GM23338 (cell line): ENCODE results near the gene PCDH1. TPM values are rescaled to one million over a fixed set of nuclear protein-coding genes. Genes with fewer than 3 reads are reported as not detected.

Source experiments
- ATAC-seq: fragments of 200-7000 bp; cut with Tn5 transposase; 3 replicates; pipeline ENCODE4 v1.9.1; 2020
- DNase-seq: peaks from one replicate; pipeline ENCODE4 v3.0.0-alpha.2; 2015; ENCODE audit warnings: low spot score
- H2AFZ ChIP-seq: fragments of 200-600 bp; sonication (generic); 2 replicates; pipeline ENCODE4 v1.8.0; 2016; ENCODE audit warnings: antibody characterized with exemption, mild to moderate bottlenecking, moderate library complexity
- H3F3A ChIP-seq: fragments of 200-600 bp; sonication (generic); replicated peaks from 2 replicates; pipeline ENCODE4 v1.8.0; 2017; ENCODE audit warnings: antibody characterized with exemption, mixed run types, low read depth
- H3K27ac ChIP-seq: fragments of 200-600 bp; sonication (generic); 2 replicates; pipeline ENCODE4 v1.6.1; 2016; ENCODE audit warnings: low read depth
- H3K27me3 ChIP-seq: fragments of 200-600 bp; sonication (generic); 2 replicates; pipeline ENCODE4 v1.8.0; 2016; ENCODE audit warnings: mild to moderate bottlenecking, mixed run types, moderate library complexity; ENCODE audit not compliant: insufficient read depth
- H3K36me3 ChIP-seq: fragments of 200-600 bp; sonication (generic); 2 replicates; pipeline ENCODE4 v1.8.0; 2016; ENCODE audit warnings: mild to moderate bottlenecking; ENCODE audit not compliant: insufficient read depth
- H3K4me1 ChIP-seq: fragments of 200-600 bp; sonication (generic); 2 replicates; pipeline ENCODE4 v1.8.0; 2016; ENCODE audit warnings: mild to moderate bottlenecking, moderate library complexity; ENCODE audit not compliant: insufficient read depth
- H3K4me2 ChIP-seq: fragments of 200-600 bp; sonication (generic); 2 replicates; pipeline ENCODE4 v1.7.1; 2017; ENCODE audit warnings: mixed run types
- H3K4me3 ChIP-seq: fragments of 200-600 bp; sonication (generic); 2 replicates; pipeline ENCODE4 v1.6.1; 2016; ENCODE audit warnings: mixed run types
- H3K79me2 ChIP-seq: fragments of 200-600 bp; sonication (generic); replicated peaks from 2 replicates; pipeline ENCODE4 v1.8.0; 2017; ENCODE audit warnings: mild to moderate bottlenecking; ENCODE audit not compliant: insufficient read depth
- H3K9me2 ChIP-seq: fragments of 200-600 bp; sonication (generic); 2 replicates; pipeline ENCODE4 v1.8.0; 2017; ENCODE audit not compliant: insufficient read depth
- H4K20me1 ChIP-seq: fragments of 200-600 bp; sonication (generic); replicated peaks from 2 replicates; pipeline ENCODE4 v1.8.0; 2017; ENCODE audit warnings: mild to moderate bottlenecking; ENCODE audit not compliant: insufficient read depth
- H3K27ac Mint-ChIP-seq: 2 replicates; pipeline ENCODE4 v1.8.0; 2020; ENCODE audit warnings: inconsistent platforms, mild to moderate bottlenecking, moderate library complexity, mixed read lengths
- H3K27me3 Mint-ChIP-seq: 3 replicates; pipeline ENCODE4 v1.8.0; 2022; ENCODE audit warnings: low read depth, mild to moderate bottlenecking, moderate library complexity, mixed read lengths, inconsistent platforms; ENCODE audit not compliant: insufficient read depth, poor library complexity
- H3K36me3 Mint-ChIP-seq: 3 replicates; pipeline ENCODE4 v1.8.0; 2021; ENCODE audit warnings: low read depth, mild to moderate bottlenecking, inconsistent platforms, moderate library complexity, mixed read lengths
- H3K4me1 Mint-ChIP-seq: 3 replicates; pipeline ENCODE4 v1.8.0; 2020; ENCODE audit warnings: mild to moderate bottlenecking, inconsistent platforms, mixed read lengths
- H3K4me3 Mint-ChIP-seq: 3 replicates; pipeline ENCODE4 v1.8.0; 2021; ENCODE audit warnings: moderate library complexity, mild to moderate bottlenecking, inconsistent platforms, mixed read lengths
- H3K9me3 Mint-ChIP-seq: 3 replicates; pipeline ENCODE4 v1.8.0; 2020; ENCODE audit warnings: moderate library complexity, mild to moderate bottlenecking, inconsistent platforms, mixed read lengths
- CREB1 ChIP-seq: fragments of 250-450 bp; sonication (Bioruptor Pico); IDR thresholded peaks from 2 replicates; pipeline ENCODE4 v1.5.0; 2020; ENCODE audit warnings: low read depth, mild to moderate bottlenecking, moderate library complexity
- EZH2phosphoT487 ChIP-seq: fragments of 200-600 bp; sonication (generic); IDR thresholded peaks from one replicate; pipeline ENCODE4 v1.8.1; 2018; ENCODE audit warnings: antibody characterized with exemption; ENCODE audit not compliant: unreplicated experiment
- ZNF331 ChIP-seq: fragments of 250-450 bp; sonication (Bioruptor Pico); IDR thresholded peaks from 2 replicates; pipeline ENCODE4 v1.5.0; 2020; ENCODE audit warnings: low read depth, mild to moderate bottlenecking, moderate library complexity
- polyA plus RNA-seq: library from polyadenylated mRNA; unstranded; fragments of >200 nt; fragmentation: Nextera tagmentation; extraction: Ambion mirVana; gene quantifications from 2 replicates; pipeline ENCODE4 v1.2.1, GENCODE V29; 2016
- total RNA-seq: library from RNA; depleted of rRNA; stranded (reverse); fragments of >200 nt; shearing (Covaris generic); gene quantifications from 2 replicates; pipeline ENCODE4 v1.2.3, GENCODE V29; 2014
- TF ChIP-seq, protein P1 (sequence below): fragments of 250-450 bp; sonication (Bioruptor Pico); IDR thresholded peaks from 2 replicates; pipeline ENCODE4 v1.5.0; 2020; ENCODE audit warnings: mild to moderate bottlenecking, moderate library complexity
- TF ChIP-seq, protein P2 (sequence below), 2 experiments: fragments of 200-600 bp in 1 of 2; sonication (generic) in 1 of 2; conservative IDR thresholded peaks; 2 replicates each; pipeline versions ENCODE4 v1.5.1 to v1.6.1; 2016 to 2017; ENCODE audit warnings: antibody characterized with exemption in 2 of 2, low read depth in 2 of 2, mild to moderate bottlenecking in 2 of 2, moderate library complexity in 1 of 2

The PCDH1 gene
- total and polyA plus RNA-seq, 2 experiments from 2014 or later, result 26.2 to 183 TPM

DNA sequence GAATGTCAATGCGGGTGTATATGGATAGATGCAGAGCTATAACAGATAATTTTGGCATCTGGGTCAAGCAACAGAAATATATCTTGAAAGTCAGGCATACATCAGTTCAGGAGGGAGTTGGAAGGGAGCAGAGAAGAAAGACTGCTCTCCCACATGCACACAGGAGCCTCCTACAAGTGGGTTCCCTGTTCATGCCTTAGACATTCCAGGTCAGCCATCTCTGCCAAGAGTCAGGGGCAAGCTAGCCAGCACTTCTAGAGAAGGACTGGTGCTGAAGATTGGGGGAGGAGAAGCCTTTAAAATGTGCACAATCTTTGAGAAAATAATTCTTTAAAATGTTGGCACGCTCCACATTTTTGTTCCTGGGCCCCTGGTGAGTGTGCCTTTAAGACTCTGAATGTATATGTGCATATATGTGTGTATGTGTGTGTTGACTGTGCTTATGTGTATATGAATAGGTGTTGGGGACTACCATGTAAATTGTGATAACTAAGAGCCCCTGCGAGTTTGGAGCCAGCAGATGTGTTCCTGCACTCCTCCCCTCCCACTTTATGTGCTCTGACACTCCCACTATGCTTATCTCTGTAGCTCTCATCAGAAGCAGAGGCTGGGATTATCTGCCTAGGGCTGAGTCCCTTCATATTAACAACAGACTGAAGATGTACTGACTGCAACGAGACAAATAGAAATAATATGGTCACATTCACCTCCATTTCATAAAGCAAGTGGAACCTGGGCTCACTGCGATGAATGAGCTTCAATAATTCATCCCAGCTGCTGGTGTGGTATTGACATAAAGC lies 24.0 kb upstream of the PCDH1 start (continued):
- TF ChIP-seq, protein P1, sequence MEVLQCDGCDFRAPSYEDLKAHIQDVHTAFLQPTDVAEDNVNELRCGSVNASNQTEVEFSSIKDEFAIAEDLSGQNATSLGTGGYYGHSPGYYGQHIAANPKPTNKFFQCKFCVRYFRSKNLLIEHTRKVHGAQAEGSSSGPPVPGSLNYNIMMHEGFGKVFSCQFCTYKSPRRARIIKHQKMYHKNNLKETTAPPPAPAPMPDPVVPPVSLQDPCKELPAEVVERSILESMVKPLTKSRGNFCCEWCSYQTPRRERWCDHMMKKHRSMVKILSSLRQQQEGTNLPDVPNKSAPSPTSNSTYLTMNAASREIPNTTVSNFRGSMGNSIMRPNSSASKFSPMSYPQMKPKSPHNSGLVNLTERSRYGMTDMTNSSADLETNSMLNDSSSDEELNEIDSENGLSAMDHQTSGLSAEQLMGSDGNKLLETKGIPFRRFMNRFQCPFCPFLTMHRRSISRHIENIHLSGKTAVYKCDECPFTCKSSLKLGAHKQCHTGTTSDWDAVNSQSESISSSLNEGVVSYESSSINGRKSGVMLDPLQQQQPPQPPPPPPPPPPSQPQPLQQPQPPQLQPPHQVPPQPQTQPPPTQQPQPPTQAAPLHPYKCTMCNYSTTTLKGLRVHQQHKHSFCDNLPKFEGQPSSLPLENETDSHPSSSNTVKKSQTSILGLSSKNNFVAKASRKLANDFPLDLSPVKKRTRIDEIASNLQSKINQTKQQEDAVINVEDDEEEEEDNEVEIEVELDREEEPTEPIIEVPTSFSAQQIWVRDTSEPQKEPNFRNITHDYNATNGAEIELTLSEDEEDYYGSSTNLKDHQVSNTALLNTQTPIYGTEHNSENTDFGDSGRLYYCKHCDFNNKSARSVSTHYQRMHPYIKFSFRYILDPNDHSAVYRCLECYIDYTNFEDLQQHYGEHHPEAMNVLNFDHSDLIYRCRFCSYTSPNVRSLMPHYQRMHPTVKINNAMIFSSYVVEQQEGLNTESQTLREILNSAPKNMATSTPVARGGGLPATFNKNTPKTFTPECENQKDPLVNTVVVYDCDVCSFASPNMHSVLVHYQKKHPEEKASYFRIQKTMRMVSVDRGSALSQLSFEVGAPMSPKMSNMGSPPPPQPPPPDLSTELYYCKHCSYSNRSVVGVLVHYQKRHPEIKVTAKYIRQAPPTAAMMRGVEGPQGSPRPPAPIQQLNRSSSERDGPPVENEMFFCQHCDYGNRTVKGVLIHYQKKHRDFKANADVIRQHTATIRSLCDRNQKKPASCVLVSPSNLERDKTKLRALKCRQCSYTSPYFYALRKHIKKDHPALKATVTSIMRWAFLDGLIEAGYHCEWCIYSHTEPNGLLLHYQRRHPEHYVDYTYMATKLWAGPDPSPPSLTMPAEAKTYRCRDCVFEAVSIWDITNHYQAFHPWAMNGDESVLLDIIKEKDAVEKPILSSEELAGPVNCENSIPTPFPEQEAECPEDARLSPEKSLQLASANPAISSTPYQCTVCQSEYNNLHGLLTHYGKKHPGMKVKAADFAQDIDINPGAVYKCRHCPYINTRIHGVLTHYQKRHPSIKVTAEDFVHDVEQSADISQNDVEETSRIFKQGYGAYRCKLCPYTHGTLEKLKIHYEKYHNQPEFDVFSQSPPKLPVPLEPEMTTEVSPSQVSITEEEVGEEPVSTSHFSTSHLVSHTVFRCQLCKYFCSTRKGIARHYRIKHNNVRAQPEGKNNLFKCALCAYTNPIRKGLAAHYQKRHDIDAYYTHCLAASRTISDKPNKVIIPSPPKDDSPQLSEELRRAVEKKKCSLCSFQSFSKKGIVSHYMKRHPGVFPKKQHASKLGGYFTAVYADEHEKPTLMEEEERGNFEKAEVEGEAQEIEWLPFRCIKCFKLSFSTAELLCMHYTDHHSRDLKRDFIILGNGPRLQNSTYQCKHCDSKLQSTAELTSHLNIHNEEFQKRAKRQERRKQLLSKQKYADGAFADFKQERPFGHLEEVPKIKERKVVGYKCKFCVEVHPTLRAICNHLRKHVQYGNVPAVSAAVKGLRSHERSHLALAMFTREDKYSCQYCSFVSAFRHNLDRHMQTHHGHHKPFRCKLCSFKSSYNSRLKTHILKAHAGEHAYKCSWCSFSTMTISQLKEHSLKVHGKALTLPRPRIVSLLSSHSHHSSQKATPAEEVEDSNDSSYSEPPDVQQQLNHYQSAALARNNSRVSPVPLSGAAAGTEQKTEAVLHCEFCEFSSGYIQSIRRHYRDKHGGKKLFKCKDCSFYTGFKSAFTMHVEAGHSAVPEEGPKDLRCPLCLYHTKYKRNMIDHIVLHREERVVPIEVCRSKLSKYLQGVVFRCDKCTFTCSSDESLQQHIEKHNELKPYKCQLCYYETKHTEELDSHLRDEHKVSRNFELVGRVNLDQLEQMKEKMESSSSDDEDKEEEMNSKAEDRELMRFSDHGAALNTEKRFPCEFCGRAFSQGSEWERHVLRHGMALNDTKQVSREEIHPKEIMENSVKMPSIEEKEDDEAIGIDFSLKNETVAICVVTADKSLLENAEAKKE (CRISPR knock-in tag), result no peak
- no peak for TF ChIP-seq ZNF331
- TF ChIP-seq, protein P2, sequence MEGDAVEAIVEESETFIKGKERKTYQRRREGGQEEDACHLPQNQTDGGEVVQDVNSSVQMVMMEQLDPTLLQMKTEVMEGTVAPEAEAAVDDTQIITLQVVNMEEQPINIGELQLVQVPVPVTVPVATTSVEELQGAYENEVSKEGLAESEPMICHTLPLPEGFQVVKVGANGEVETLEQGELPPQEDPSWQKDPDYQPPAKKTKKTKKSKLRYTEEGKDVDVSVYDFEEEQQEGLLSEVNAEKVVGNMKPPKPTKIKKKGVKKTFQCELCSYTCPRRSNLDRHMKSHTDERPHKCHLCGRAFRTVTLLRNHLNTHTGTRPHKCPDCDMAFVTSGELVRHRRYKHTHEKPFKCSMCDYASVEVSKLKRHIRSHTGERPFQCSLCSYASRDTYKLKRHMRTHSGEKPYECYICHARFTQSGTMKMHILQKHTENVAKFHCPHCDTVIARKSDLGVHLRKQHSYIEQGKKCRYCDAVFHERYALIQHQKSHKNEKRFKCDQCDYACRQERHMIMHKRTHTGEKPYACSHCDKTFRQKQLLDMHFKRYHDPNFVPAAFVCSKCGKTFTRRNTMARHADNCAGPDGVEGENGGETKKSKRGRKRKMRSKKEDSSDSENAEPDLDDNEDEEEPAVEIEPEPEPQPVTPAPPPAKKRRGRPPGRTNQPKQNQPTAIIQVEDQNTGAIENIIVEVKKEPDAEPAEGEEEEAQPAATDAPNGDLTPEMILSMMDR (conservative IDR thresholded peaks at IDR 0.05; ENCODE audit: low read depth in 2 of 2), result no peak

DNA sequence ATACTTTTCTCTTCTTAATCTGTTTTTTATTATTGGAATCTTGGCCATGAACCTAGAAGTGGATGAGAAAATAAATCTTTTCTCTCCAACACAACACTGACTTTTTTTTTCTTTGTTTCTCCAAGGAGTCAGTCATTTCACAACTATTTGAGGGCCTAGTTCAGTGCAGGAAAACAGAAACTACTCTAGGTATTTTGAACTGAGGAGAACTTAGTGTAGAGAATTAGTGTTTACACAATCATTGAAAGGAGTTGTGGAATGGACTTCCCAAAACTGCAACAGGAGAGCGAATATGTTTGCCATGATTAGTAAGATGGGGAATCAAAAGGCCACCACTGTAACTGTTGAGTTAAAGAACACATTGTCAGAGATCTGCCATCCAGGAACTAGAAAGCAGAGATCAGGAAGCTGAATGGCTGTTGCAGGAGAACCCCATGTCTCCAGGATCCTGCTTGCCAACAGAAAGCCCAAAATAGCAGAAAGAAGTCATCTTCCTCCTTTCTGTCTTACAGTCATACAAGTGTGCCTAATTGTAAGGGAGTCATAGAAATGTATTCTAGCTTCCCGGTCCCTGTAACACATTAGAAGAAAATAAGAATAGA lies 20.3 kb upstream of the PCDH1 start:
- no peaks in the 10 kb centered on the region for H3F3A ChIP-seq
- no peaks in the 10 kb centered on the region for H4K20me1 ChIP-seq
- peaks cover 3% of the 10 kb centered on the region; the same call in 1 of the 3 replicates for H3K36me3 Mint-ChIP-seq
- no peak for DNase-seq
- H3K27me3 ChIP-seq, result no peaks in the 10 kb centered on the region
- H3K27me3 Mint-ChIP-seq, result no peaks in the 10 kb centered on the region
- no peak overlapping the region for H3K4me3 ChIP-seq
- H3K4me3 Mint-ChIP-seq, result no peak overlapping the region
- no peaks in the 10 kb centered on the region for H3K36me3 ChIP-seq
- peaks cover 13% of the 10 kb centered on the region; the same call in 1 of the 3 replicates for H3K4me1 Mint-ChIP-seq
- peaks cover 2% of the 10 kb centered on the region; the same call in 1 of the 3 replicates for H3K9me3 Mint-ChIP-seq
- H3K27ac Mint-ChIP-seq, result no peak overlapping the region
- H2AFZ ChIP-seq, result no peak overlapping the region
- H3K79me2 ChIP-seq, result no peaks in the 10 kb centered on the region
- ATAC-seq, result no peak
- no peaks in the 10 kb centered on the region for H3K9me2 ChIP-seq
- no peak overlapping the region for H3K4me2 ChIP-seq
- H3K27ac ChIP-seq, result no peak overlapping the region
- H3K4me1 ChIP-seq, result peaks cover 7% of the 10 kb centered on the region
- TF ChIP-seq CREB1 (CRISPR knock-in tag) (no peak), EZH2phosphoT487 (no peak)
- TF ChIP-seq, protein P1 (CRISPR knock-in tag), result no peak
